Measurements from ENCODE around the gene NGEF.
A peak's percentile ranks its signal among the peaks of the same experiment; 100 is the strongest.

NGEF gene

GRCh38 chr2:232879618-232880494, 133.2 kb downstream of the NGEF start:
- TF ChIP-seq CTCF (IDR thresholded peaks at IDR 0.05) = no peak
- Histone ChIP-seq H3K4me3 (no peak overlapping the region), H3K27ac (no peak overlapping the region)
- no peak for DNase-seq (ENCODE audit: low spot score)

- Histone ChIP-seq H3K27ac (no peak overlapping the region), H3K4me3 (no peak overlapping the region)
- TF ChIP-seq CTCF (IDR thresholded peaks at IDR 0.05) = no peak
- no peak for DNase-seq (ENCODE audit: low spot score)
Measured at GRCh38 chr2:232878855-232879617, 134.0 kb downstream of the NGEF start.

- Histone ChIP-seq H3K27ac (no peak overlapping the region), H3K4me3 (no peak overlapping the region)
- DNase-seq (ENCODE audit: low spot score) = no peak
- no peak for TF ChIP-seq CTCF (IDR thresholded peaks at IDR 0.05)
Measured at GRCh38 chr2:232877940-232878511, 135.0 kb downstream of the NGEF start.

- H3K27ac ChIP-seq = no peak overlapping the region
- DNase-seq (ENCODE audit: low spot score) = no peak
Measured at GRCh38 chr2:232876978-232877441, 136.0 kb downstream of the NGEF start.

GRCh38 chr2:232876161-232876977, 136.7 kb downstream of the NGEF start:
- Histone ChIP-seq H3K4me3 (peak overlapping the region; percentile 72), H3K27ac (no peak overlapping the region)
- DNase-seq (ENCODE audit: low spot score) = no peak
- no peak for TF ChIP-seq CTCF (IDR thresholded peaks at IDR 0.05)

More at GRCh38 chr2:232876978-232877441, 136.0 kb downstream of the NGEF start:
- TF ChIP-seq CTCF (IDR thresholded peaks at IDR 0.05) = no peak
- H3K4me3 ChIP-seq = peak overlapping the region; percentile 72

Measured in coronary artery (tissue), 2 donors.